Right lobe of liver (tissue), 6 donors: ENCODE data around the gene DUSP16. TPM values are rescaled to one million over a fixed set of nuclear protein-coding genes. Genes with fewer than 3 reads are reported as not detected.

ENCODE experiments used
- ATAC-seq, 4 donors: fragments of 200-7000 bp; cut with Tn5 transposase; one replicate each; pipeline ENCODE4 v1.9.1; 2020; ENCODE audit warnings: mild to moderate bottlenecking in 4 of 4, moderate library complexity in 4 of 4
- DNase-seq, 3 donors: peaks; one replicate each; pipeline ENCODE4 v3.0.0-alpha.2; 2020
- H3K27ac ChIP-seq, 3 donors: fragments of 200-600 bp; one replicate each; pipeline ENCODE4 v1.8.0; 2022
- H3K27me3 ChIP-seq, 2 donors: fragments of 200-600 bp; one replicate each; pipeline ENCODE4 v1.8.0; 2022
- H3K36me3 ChIP-seq, 4 donors: fragments of 200-600 bp; sonication (generic) in 1 of 4; one replicate each; pipeline versions ENCODE4 v1.5.1 to v1.8.0; 2017 to 2022; ENCODE audit warnings: control low read depth in 1 of 4
- H3K4me1 ChIP-seq, 4 donors: fragments of 200-600 bp; sonication (generic) in 1 of 4; one replicate each; pipeline versions ENCODE4 v1.5.1 to v1.8.0; 2017 to 2022; ENCODE audit warnings: control low read depth in 1 of 4
- H3K4me3 ChIP-seq, 3 donors: fragments of 200-600 bp; one replicate each; pipeline ENCODE4 v1.8.0; 2022
- H3K9me3 ChIP-seq, 4 donors: fragments of 200-600 bp; sonication (generic) in 1 of 4; one replicate each; pipeline versions ENCODE4 v1.5.1 to v1.8.0; 2017 to 2022; ENCODE audit warnings: control low read depth in 1 of 4
- POLR2A ChIP-seq: fragments of 450-650 bp; IDR thresholded peaks from one replicate; pipeline ENCODE4 v1.6.1; 2017; ENCODE audit warnings: antibody characterized with exemption, mild to moderate bottlenecking
- WGBS: methylation state at CpG from one replicate; pipeline ENCODE4 v1.1.6; 2018; ENCODE audit warnings: low coverage, low lambda C conversion rate; ENCODE audit not compliant: insufficient coverage; ENCODE audit errors: missing lambda C conversion rate; 5-methylcytosine and 5-hydroxymethylcytosine counted together
- intact Hi-C, 2 donors: fragments of 100-400 bp; cut with DNase I; formaldehyde crosslinking; loops; one replicate each; pipeline versions ENCODE4 v1.11.2 to v1.14.1; 2022
- total RNA-seq, 6 experiments: library from RNA; depleted of rRNA in 2 of 6; stranded (reverse); fragments of >200 nt in 2 of 6; fragmentation: NEBNext Ultra II Directional in 3 of 6; extraction: Animal tissue kit (Norgen Biotek cat#: 25700) in 3 of 6; gene quantifications; one replicate each; pipeline versions ENCODE4 v1.1.0 to v1.2.4, GENCODE V29; 2016 to 2023
- TF ChIP-seq, protein P1 (sequence below), 4 donors: fragments of 200-600 bp in 3 of 4; fragments of 450-650 bp in 1 of 4; IDR thresholded peaks; one replicate each; pipeline versions ENCODE4 v1.5.1 to v1.8.0; 2016 to 2022; ENCODE audit warnings: antibody characterized with exemption in 4 of 4, mild to moderate bottlenecking in 2 of 4
- donor health status: DM: no; HTN: yes; CAD: no.
- donor health status: DM: no; HTN: no; CAD: no.
- donor health status: DM: no; HTN: no; CAD: no.
- donor health status: DM: no; HTN: yes; CAD: no.
- donor health status: DM: no; HTN: yes; CAD: no.

The DUSP16 gene
- total RNA-seq, 6 experiments from 2014 or later, result 41.9 to 74.2 (median 48.4) TPM

DNA sequence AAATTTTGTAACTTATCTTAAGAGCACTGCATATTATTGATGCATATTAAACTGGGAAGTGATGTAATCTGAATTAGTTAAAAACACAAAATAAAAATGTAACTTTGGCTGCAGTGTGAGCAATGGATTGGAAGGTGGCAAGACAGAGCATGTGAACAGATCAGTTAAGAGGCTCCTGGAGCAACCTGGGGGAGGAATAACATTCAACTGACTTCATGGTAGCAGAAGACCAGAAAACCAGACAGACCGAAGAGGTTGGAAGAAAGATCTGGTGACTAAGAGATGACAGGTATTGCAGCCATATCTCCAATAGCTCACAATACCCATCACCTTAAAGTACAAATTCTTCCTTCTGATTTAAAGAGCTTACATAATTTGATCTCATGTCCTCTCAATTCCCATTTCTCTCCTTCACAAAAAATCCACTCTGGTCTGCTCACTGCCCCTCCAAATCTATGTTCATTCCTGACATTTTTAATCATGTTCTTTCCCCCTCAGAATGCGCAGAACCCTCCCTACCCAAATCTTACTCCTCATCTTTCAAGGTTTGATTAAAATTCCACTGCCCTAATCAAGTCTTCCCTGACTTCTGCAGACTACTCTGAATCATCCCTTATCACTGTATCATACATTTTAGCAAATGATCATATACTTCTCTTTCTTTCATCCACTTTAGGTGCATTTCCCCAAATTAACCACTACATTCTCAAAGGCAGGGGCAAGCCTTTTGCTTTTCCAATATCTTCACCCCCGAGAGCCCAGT, 51.5 kb downstream of the DUSP16 start:
- Histone ChIP-seq H3K27me3 (no peaks in the 10 kb centered on the region), H3K36me3 (peaks cover 0 to 2% (median 0%) of the 10 kb centered on the region in 4 donors), H3K4me1 (peaks cover 0 to 43% (median 5%) of the 10 kb centered on the region in 4 donors), H3K27ac (peak overlapping the region in 1 of 3 donors; percentile 48), H3K9me3 (no peaks in the 10 kb centered on the region), H3K4me3 (no peak overlapping the region)
- intact Hi-C loops, result no loop called here
- DNase-seq, result no peak
- TF ChIP-seq, protein P1, sequence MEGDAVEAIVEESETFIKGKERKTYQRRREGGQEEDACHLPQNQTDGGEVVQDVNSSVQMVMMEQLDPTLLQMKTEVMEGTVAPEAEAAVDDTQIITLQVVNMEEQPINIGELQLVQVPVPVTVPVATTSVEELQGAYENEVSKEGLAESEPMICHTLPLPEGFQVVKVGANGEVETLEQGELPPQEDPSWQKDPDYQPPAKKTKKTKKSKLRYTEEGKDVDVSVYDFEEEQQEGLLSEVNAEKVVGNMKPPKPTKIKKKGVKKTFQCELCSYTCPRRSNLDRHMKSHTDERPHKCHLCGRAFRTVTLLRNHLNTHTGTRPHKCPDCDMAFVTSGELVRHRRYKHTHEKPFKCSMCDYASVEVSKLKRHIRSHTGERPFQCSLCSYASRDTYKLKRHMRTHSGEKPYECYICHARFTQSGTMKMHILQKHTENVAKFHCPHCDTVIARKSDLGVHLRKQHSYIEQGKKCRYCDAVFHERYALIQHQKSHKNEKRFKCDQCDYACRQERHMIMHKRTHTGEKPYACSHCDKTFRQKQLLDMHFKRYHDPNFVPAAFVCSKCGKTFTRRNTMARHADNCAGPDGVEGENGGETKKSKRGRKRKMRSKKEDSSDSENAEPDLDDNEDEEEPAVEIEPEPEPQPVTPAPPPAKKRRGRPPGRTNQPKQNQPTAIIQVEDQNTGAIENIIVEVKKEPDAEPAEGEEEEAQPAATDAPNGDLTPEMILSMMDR (IDR thresholded peaks at IDR 0.05), result no peak
- no peak for TF ChIP-seq POLR2A
- WGBS, result 64% methylated on average over 3 of the region's 3 CpGs
- no peak for ATAC-seq

- H3K27ac ChIP-seq, result peak overlapping the region in 1 of 3 donors; percentile 98
- ATAC-seq (peak in 1 of 4 donors; percentile 5), DNase-seq (no peak)
- intact Hi-C loops, result no loop called here
- peaks cover 0 to 2% (median 0%) of the 10 kb centered on the region in 4 donors for H3K36me3 ChIP-seq
- no peaks in the 10 kb centered on the region for H3K27me3 ChIP-seq
- H3K9me3 ChIP-seq, result no peaks in the 10 kb centered on the region
- H3K4me3 ChIP-seq, result no peak overlapping the region
- WGBS, result 94% methylated on average over 2 of the region's 2 CpGs
- TF ChIP-seq, protein P1 (IDR thresholded peaks at IDR 0.05), result no peak
- TF ChIP-seq POLR2A, result no peak
- H3K4me1 ChIP-seq, result peaks cover 0 to 46% (median 8%) of the 10 kb centered on the region in 4 donors
Measured at GRCh38 chr12:12510551-12510950, 52.1 kb downstream of the DUSP16 start.

DNA sequence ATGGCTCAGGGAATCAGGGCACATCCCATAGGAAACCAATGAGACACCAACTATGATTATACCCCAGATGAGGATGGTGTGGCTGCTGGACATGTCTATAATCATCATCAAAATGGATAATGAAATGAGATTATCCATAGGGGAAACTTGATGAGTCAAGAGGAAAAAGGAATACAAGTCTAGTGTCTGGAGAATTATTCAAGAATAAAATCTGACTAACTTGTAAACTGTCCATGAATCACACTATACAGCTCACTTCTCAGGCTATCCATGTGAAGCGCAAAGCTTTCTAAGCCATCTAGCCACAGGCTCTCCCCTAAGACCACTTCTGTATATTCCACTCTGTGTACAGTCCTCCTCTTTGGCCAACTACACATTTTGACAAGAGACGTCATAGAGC, 52.5 kb downstream of the DUSP16 start:
- no peaks in the 10 kb centered on the region for H3K9me3 ChIP-seq
- TF ChIP-seq POLR2A, result no peak
- TF ChIP-seq, protein P1 (IDR thresholded peaks at IDR 0.05), result no peak
- no peak overlapping the region for H3K4me3 ChIP-seq
- H3K27me3 ChIP-seq, result no peaks in the 10 kb centered on the region
- peak overlapping the region in 1 of 3 donors; percentile 98 for H3K27ac ChIP-seq
- ATAC-seq (no peak), DNase-seq (no peak)
- peaks cover 0 to 50% (median 12%) of the 10 kb centered on the region in 4 donors for H3K4me1 ChIP-seq
- intact Hi-C loops, result no loop called here
- 89% methylated on average over 2 of the region's 2 CpGs for WGBS
- H3K36me3 ChIP-seq, result peaks cover 0 to 2% (median 0%) of the 10 kb centered on the region in 4 donors

DNA sequence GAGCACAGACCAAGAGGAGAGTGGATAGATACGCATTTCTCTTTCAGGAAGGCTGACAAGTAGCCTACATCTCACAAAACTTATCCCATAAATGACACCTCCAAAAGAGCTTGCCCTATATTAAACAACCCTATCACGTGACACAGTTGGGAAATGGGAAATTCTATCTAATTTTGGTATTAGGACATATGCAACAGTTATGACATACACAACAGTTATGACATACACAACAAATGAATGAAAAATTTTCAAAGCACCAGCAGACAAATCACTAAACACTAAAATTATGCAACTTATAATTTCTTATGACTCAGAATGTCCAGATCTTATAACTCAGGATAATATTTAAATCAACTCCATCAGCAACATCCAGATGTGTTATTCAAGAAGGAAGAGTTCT, 54.1 kb downstream of the DUSP16 start:
- intact Hi-C loops, result no loop called here
- TF ChIP-seq, protein P1 (IDR thresholded peaks at IDR 0.05), result no peak
- TF ChIP-seq POLR2A, result no peak
- H3K27ac ChIP-seq, result peak overlapping the region in 1 of 3 donors; percentile 98
- H3K27me3 ChIP-seq, result no peaks in the 10 kb centered on the region
- no peak for DNase-seq
- peaks cover 0 to 59% (median 13%) of the 10 kb centered on the region in 4 donors for H3K4me1 ChIP-seq
- WGBS, result 88% methylated on average over 2 of the region's 2 CpGs
- H3K36me3 ChIP-seq, result no peaks in the 10 kb centered on the region
- no peak overlapping the region for H3K4me3 ChIP-seq
- H3K9me3 ChIP-seq, result no peaks in the 10 kb centered on the region
- no peak for ATAC-seq
